NCI-H446 (cell line): ENCODE data around the gene TFPT.
A peak's percentile ranks its signal among the peaks of the same experiment; 100 is the strongest.

Experiments
- DNase-seq, 2 experiments: peaks; one replicate each; lab custom pipeline; 2025; lab: John Stamatoyannopoulos, UW

The TFPT gene

DNA sequence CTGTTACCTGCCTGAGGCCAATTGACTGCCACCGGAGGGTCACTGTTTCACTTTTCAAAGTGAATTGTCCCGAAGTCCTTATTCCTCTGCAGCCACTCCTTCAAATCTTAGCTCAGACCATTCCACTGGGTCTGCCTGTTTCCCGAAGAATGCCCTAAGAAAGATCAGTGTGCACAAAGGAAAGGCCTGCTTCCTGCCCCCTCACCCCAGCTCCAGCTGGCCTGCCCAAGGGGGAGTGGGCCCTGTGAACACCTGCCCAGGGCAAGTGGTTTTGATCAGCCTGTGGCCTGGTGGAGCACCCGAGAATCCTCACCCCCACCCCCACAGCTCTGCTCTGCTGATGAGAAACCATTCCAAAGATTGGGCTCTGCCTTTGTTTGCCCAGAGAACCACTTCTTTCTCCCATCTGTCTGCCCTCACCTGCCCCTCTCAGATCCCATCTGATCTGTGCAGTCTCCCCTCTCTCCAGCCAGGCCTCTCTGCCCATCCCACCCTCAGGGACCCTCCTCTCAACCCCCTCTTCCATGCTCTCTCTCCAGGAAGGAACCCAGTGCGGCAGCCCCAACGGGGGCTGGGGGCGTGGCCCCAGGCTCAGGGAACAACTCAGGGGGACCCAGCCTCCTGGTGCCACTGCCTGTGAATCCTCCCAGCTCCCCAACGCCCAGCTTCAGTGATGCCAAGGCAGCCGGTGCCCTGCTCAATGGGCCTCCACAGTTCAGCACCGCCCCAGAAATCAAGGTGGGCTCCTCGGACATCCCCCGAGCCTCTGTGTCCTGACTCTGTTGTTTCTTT, 33.8 kb upstream of the TFPT start:
- DNase-seq: no peak

DNA sequence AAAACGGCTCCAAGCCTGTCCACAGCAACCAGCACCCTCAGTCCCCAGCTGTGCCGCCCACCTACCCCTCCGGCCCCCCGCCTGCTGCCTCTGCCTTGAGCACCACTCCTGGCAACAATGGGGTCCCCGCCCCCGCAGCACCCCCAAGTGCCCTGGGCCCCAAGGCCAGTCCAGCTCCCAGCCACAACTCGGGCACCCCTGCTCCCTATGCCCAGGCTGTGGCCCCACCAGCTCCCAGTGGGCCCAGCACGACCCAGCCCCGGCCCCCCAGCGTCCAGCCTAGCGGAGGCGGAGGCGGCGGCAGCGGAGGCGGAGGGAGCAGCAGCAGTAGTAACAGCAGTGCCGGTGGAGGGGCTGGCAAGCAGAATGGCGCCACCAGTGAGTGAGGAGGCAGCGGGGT, 32.7 kb upstream of the TFPT start:
- DNase-seq: no peak

DNA sequence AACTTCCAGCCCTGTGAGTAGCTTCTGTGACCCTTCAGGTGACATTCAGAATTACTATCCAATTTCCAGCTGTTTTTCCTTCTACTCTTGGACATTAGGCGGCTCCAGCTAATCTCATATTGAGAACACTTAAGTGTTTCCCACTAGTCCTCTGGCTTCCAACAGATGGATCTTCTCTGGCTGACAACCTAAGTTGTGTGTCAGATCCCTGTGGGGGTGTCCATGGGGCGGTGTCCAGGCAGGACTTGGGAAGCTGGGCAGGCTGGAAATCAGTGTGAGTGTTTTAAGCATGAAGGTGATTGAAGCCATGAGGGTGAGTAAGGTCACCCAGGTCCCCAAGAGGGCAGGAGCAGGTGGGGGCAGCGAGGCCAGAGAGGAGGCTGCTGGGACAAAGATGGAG, 32.2 kb upstream of the TFPT start:
- DNase-seq: no peak

DNA sequence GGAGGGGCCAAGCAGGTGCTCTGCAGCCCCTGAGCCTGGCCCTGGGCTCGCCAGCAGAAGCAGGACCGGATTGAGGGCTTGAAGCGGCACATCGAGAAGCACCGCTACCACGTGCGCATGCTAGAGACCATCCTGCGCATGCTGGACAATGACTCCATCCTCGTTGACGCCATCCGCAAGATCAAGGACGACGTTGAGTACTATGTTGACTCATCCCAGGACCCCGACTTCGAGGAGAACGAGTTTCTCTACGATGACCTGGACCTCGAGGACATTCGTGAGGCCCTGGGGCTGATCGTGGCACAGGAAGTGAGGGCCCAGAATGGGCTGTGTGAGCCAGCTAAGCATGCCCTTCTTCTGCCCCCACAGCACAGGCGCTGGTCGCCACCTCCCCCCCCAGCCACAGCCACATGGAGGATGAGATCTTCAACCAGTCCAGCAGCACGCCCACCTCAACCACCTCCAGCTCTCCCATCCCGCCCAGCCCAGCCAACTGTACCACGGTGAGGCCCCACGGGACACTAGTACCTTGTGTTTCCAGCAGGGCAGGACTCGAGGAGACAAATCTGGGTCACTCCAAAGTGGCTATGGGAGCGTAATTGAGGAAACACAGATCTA, 30.2 kb upstream of the TFPT start:
- no peak for DNase-seq

DNA sequence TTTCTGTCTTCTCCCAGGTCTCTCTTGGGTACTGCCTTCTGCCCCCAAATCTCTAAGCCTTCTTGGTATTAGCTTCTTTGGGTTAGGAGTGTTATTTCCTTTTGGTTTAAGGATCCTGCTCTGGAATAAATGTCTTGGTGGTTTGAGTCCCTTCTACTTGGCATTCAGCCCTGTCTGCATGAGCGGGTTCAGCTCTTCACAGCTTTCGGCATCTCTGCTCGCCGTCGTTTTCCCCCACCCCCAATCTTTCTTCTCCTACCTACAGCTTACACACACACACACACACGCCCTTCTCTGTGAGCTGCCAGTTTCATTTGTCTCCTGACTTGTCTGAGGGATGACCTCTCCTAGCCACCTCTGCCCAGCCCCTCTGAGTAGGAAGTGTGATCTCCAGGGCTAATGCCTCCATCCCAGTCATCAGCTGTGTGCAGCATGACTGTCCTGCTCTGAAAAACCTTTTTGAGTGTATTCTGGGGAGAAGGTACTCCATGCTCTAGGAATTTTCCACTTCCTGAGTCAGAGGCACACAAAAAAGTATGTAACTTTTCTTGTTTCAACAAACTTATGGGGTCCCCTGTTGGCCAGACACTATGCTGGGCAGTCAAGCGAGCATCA, 26.8 kb upstream of the TFPT start:
- DNase-seq: no peak

DNA sequence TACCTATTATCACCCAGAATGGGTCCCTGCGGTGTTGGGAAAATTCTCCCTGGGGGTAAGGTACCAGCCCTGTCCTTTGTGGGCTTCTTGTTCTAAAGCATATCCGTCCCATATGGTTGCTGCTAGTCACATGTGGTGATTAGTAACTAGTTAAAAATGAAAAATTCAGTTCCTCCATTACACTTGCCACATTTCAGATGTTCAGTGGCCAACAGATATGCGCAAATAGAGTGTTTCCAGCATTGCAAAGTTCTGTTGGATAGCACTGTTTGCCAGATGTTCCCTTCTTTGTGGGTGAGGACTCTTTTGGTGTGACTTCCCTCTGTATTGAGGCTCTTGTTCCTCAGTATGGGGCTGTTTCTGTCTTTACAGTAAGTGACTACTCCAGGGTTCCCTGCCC, 25.9 kb upstream of the TFPT start:
- no peak for DNase-seq

DNA sequence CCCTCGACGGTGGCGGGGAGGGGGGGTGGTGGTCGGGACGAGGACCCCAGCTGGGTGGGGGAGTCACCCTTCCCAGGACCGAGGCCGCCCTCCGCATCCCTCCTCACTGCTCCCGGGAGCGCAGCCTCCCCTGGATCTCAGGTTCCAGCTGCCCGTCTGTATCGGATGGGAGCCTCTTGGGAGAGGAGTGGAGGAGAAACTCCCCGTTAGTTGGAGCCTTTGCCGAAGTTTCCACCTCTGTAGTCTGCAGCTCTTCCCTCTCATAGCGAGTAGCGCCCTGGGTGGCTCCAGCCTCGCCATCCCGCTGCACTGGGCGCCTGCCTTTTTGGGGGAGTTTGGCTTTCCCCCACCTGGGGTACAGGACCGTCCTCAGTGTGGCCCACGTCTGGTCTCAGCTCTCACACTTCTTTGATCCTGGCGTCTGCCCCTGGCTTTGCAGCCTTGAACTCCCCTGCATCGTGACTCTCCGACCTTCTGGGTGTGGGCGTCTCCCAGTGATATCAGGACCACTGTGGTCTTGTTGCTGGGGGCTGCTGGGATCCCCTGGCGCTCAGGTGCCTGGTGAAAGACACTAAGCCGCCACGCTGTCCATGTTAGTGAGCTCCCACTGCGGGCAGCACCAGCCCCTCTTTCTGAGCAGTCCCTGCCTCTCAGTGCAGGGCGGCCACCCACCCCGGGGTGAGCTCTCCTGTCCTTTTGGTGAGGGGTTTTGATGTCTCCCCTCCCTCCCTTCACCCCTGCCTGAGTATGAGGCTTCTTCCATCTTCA, 23.2 kb upstream of the TFPT start:
- no peak for DNase-seq

DNA sequence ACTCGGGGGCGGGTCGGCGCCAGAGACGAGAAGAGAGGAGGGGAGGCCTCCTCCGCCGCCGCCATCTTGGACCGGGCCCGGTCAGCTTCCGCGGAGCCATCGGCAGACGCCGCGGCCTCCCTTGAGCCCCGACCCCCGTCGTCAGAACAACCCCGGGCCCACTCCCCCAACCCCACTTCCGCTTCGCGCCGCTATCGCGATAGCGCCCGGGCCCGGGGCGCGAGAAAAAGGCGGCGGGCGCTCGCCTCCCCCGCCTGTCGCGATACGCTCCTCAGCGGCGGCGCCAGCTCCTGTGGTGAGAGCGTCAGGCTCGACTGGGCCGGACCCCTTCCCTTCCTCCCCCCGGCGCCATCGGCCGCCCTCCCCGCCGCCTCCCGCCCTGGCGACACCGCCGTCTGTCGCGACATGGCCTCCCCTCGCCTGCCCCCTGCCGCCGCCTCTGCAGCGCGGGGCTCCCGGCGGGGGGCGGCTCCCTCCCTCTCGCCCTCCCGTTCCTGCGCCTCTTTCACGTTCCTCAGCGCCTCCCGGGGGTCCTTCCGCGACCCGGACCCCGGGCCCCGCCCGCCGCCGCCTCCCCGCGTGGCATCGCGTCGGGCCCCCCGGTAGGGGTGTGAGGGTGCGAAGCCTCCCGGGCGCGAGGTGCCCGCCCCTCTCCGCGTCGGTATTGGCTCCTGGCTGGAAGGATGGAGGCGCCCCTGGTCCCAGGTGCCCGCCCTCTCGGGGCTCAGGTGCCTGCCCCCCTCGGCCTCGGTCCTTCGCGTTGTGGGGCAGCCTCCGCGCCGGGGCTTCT, 22.4 kb upstream of the TFPT start, which contains the start of gene CNOT3:
Gene CNOT3 (plus strand): TSS at position 64 of the 790 bp plus-strand sequence. CDS start 5,217 bp downstream, outside the sequence.
- DNase-seq: no peak

DNA sequence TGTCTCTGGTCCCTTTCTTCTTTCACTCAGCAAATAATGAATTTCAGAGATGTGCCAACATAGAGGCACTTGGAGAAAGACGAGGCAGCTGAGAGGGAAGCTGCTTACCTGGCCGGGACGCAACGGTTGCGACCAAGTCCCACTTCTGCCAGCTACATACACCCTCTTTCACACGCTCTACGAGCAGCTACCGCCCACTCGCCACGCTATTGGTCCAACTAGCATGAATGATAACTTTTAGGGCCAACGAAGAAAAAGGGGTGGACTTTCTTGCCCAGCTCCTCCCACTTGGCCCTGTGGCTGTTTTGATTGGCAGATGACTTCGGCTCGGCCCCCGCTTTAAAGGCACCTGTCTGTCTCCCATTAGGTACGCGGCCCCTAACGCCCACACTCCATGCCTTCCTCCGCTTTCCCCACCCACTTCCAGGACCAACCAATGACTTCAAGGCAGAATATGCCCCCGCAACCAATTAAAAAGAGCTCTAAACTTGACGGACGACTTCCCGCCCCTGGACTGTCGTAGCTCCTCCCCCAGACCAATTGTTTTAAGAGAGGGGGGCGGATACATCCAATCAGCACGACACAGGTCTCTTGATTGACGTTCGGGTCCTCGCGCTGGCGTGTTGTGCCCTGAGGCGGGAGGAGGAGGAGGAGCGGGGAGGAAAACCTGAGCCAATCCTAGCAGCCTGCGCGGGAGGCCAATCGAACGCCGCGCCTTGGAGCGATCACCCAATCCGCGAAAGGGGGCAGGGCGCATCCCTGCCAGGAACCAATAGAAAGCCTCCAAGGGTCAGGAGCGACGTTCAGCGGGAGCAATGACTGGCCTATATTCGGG, 21.6 kb upstream of the TFPT start:
- DNase-seq: peak; percentile 100

DNA sequence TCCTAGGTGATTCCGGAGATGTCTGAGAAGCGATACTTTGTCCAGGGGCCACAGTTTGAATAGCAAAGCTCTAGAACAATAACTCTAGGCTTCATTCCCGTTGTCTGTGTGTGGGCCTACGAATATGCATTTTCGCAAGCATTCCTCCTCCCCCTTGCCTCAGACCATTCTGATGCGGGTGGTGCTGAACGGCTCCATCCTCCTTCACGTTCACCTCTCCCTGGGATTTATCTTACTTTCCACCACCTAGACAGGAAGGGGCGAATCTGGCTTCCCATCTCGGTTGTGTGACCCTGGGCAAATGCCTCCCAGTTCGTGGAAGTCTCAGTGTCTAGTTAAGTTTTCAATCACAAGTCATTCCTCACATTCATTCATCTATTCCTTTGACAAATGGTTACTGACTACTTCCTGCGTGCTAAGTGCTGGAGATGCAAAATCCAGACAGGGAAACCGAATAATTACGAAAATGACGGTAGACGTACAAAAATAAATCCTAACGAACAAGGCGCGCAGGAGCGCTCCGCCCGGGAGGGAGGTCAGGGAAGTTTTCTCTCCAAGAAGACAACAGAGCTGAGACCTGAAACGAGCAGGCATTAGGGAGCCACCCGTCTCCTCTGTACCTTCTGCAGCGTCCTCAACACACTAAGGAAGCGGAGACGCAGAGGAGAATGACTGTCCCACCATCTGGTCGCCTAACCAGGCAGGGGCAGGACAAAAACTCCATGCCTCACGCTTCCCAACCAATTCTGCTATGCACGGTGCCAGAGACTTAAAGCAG, 20.8 kb upstream of the TFPT start:
- DNase-seq: no peak

DNA sequence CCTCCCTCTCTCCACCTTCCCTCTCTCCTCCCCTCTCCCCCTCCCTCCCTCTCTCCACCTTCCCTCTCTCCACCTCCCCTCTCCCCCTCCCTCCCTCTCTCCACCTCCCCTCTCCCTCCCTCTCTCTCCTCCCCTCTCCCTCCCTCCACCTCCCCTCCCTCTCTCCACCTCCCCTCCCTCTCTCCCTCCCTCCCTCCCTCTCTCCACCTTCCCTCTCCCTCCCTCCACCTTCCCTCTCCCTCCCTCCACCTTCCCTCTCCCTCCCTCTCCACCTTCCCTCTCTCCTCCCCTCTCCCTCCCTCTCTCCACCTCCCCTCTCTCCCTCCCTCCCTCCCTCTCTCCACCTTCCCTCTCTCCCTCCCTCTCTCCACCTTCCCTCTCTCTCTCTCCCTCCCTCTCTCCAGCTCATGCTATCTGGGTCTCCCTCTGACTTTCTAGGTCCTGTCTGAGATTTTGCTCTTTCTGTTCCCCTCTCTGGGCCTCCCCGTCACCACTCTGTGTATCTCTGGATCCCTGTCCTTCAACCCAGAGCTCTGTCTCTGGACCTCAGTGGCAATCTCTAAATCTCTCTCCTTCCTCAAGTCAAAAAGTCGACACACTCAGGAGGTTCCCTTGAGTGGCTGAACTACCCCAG, 18.6 kb upstream of the TFPT start:
- no peak for DNase-seq

DNA sequence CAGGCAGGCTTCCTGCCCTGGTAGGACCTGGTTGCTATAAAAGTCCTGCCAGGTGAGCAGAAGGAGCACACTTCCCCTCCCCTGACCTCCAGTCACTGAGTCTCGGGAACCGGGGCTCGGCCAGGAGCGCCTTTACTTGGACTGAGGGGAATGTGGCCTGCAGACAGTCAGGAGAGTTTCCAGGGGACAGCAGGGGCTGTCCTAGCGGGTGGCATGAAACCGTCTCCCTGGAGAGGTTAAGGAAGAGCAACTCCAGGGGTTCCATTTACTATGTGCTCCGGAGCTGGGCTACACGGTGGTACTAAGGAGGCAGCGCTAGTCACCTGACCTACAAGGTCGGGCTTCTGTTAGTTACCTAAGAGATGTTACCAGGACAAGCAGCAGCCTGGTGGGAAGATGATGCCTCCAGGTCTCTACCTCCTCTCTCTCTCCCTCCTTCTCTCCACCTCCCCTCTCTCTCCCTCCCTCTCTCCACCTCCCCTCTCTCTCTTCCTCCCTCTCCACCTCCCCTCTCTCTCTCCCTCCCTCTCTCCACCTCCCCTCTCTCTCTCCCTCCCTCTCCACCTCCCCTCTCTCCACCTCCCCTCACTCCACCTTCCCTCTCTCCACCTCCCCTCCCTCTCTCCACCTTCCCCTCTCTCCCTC, 18.0 kb upstream of the TFPT start:
- DNase-seq: peak in 1 of 2 experiments; percentile 21

DNA sequence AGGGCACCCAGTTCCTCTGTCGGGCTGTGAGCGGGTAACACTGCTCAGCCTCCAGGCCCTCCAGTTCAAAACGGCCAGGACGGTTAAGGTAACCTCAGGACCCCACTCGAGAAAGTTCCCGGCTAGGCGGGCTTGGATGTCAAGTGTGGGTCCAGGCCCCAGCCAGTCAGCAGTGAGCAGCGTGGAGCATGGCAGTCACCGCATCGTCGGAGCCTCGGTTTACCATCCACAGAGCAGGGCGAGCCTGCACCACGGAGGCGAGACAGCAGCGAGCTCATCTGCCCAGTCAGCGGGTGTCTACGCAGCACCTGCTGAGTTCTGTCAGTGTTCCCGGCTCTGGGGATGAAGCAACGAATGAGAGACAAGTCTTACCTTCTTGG, 14.2 kb upstream of the TFPT start:
- no peak for DNase-seq

DNA sequence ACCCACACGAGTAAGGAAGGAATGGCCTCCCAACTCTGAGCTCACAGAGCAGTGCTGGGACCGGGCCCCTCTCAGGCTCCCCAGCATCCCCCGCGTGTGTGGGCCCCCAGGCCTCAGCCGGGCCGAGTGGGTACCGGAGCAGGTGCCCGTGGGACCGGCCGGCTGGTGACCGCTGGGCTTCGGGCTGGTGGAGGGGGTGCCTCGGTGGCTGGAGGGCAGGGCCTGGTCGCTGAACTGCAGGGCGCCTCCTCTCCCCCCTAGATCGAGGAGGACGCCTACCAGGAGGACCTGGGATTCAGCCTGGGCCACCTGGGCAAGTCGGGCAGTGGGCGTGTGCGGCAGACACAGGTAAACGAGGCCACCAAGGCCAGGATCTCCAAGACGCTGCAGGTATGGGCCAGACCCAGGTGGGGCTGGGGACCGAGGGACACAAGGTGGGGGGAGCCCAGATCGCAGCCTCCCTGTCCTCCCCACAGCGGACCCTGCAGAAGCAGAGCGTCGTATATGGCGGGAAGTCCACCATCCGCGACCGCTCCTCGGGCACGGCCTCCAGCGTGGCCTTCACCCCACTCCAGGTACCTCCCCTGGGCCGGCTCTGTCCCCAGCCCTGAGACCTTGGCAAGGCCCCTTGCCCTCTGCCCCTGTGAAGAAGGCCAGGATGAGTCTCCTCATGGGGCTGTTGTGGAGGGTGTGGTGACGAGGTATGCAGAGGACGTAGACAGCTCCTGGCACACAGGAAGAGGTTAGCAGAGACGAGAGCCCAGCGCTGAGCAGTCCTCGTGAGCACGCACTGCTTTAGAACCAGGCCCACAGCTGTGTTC, 13.5 kb upstream of the TFPT start:
- no peak for DNase-seq

DNA sequence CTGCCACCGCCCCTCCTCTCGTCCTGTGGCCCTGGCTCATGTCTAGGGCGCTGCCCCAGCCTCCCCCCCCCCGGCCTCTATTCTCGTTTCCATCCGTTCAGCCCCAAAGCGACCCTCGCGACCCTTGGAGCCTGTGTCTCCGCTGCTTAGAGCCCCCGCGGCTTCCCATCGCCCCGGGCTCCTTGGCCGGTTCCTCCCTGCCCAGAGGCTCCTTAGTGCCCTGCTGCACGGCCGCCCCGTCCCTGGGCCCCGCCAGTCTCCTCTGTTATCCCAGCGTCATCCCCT, 12.9 kb upstream of the TFPT start:
- no peak for DNase-seq

DNA sequence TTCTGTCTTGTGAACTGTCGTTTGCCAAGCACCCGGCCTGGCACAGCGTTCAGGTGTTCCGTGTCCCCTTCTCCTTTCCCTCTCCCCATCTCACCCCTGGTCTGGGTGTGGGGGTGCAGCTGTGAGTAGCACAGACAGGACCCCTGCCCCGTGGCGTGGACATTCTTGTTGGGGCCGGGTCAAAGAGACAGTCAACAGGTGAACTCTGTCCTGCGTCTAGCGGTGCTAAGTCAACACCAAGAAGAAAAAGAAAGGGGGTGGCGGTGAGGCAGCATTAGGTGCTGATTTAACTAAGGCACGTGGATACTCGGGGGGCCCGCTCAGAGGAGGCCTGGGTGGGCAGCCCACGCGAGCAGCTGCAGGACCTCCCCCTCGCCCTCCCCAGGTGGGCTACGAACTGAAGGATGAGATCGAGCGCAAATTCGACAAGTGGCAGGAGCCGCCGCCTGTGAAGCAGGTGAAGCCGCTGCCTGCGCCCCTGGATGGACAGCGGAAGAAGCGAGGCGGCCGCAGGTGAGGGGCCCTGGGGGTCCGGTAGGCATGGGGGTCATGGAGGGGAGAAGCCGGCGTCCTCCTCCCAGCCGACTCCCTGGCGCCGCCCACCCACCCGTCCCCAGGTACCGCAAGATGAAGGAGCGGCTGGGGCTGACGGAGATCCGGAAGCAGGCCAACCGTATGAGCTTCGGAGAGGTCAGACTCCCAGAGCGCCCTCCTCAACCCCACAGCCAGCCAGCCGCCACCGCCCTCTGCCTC, 12.4 kb upstream of the TFPT start:
- no peak for DNase-seq

DNA sequence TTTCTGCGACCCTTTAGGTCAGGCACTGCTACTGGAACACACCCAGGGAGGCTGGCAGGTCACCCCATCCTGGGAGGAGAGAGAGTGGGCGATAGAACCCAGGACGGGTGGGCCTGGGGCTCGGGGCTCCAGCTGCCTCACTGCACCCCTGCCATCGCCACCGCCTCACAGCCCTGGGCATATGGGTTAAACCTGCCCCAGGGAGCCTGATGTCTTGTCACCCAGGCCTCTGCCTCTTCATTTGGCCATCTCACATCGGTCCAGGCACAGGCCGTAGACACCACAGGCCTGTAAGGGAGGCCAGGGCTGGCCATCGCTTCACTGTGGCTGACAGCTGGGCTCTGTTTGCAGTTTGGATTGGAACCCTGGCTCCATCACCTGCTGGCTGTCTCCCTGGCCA, 10.3 kb upstream of the TFPT start:
- no peak for DNase-seq

DNA sequence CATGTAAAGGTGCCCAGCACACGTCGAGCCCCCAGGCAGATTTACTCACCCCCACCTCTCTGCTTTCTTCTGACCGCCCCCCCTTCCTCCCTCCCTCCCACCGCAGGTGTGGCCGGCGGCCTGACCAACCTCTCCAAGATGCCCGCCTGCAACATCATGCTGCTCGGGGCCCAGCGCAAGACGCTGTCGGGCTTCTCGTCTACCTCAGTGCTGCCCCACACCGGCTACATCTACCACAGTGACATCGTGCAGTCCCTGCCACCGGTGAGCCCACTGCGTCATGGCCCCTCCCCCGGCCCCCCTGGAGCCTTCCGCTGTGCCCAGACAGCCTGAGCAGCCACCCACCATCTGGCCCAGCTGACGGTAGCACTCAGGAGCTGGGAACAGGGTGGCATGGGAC, 8.9 kb upstream of the TFPT start:
- no peak for DNase-seq
